DOHH2 (cell line): ENCODE measurements around the gene PLG.
"Not testable (repeated sequence)": the region's sequence is repeated elsewhere in the genome, so short reads cannot be mapped to it uniquely, and the experiment has no call there.

Experiments used
- H3F3A ChIP-seq: fragments of 200-600 bp; sonication (generic), shearing (Covaris generic); 2 replicates; pipeline ENCODE4 v1.6.0; 2016; ENCODE audit warnings: antibody characterized with exemption, mild to moderate bottlenecking; ENCODE audit not compliant: control insufficient read depth, insufficient read depth
- H3K27ac ChIP-seq: fragments of 200-600 bp; sonication (generic); 2 replicates; pipeline ENCODE4 v1.5.1; 2014; ENCODE audit warnings: low read depth, mild to moderate bottlenecking, low read length, moderate library complexity
- H3K27me3 ChIP-seq: fragments of 200-600 bp; sonication (generic); 2 replicates; pipeline ENCODE4 v1.6.1; 2014; ENCODE audit warnings: mild to moderate bottlenecking, low read length, mixed read lengths; ENCODE audit not compliant: control insufficient read depth
- H3K36me3 ChIP-seq: fragments of 200-600 bp; sonication (generic); 2 replicates; pipeline ENCODE4 v1.6.1; 2014; ENCODE audit warnings: mild to moderate bottlenecking, low read length, moderate library complexity, mixed read lengths; ENCODE audit not compliant: control insufficient read depth
- H3K4me1 ChIP-seq: fragments of 200-600 bp; sonication (generic); 2 replicates; pipeline ENCODE4 v1.6.1; 2014; ENCODE audit warnings: mild to moderate bottlenecking, low read length, mixed read lengths; ENCODE audit not compliant: control insufficient read depth
- H3K4me2 ChIP-seq: fragments of 200-600 bp; sonication (generic); 2 replicates; pipeline ENCODE4 v1.6.0; 2014; ENCODE audit warnings: mild to moderate bottlenecking, low read length, moderate library complexity
- H3K4me3 ChIP-seq: fragments of 200-600 bp; sonication (generic); 2 replicates; pipeline ENCODE4 v1.5.1; 2014; ENCODE audit warnings: mild to moderate bottlenecking, low read length, mixed read lengths
- H3K79me2 ChIP-seq: fragments of 200-600 bp; sonication (generic); 2 replicates; pipeline ENCODE4 v1.6.1; 2014; ENCODE audit warnings: mild to moderate bottlenecking, low read length, mixed read lengths; ENCODE audit not compliant: control insufficient read depth
- H3K9me2 ChIP-seq: fragments of 200-600 bp; sonication (generic); replicated peaks from 2 replicates; pipeline ENCODE4 v1.6.1; 2014; ENCODE audit warnings: mild to moderate bottlenecking, low read length, mixed read lengths; ENCODE audit not compliant: control insufficient read depth
- H3K9me3 ChIP-seq: fragments of 200-600 bp; sonication (generic); 2 replicates; pipeline ENCODE4 v1.6.1; 2014; ENCODE audit warnings: antibody characterized with exemption, low read length, mixed read lengths; ENCODE audit not compliant: control insufficient read depth, insufficient read depth
- H4K20me1 ChIP-seq: fragments of 200-600 bp; sonication (generic); 2 replicates; pipeline ENCODE4 v1.6.0; 2014; ENCODE audit warnings: low read depth, mild to moderate bottlenecking, antibody characterized with exemption, low read length, moderate library complexity; ENCODE audit not compliant: control insufficient read depth, insufficient read depth
- EZH2phosphoT487 ChIP-seq: fragments of 200-600 bp; sonication (generic); IDR thresholded peaks from 2 replicates; pipeline ENCODE4 v1.6.1; 2017; ENCODE audit warnings: borderline replicate concordance, mild to moderate bottlenecking, antibody characterized with exemption, low read length, moderate library complexity, mixed read lengths
- TF ChIP-seq, protein P1 (sequence below): fragments of 200-600 bp; sonication (generic); IDR thresholded peaks from one replicate; pipeline ENCODE4 v1.5.1; 2014; ENCODE audit warnings: antibody characterized with exemption, mild to moderate bottlenecking, low read depth, low read length; ENCODE audit not compliant: poor library complexity, severe bottlenecking

Gene PLG

DNA sequence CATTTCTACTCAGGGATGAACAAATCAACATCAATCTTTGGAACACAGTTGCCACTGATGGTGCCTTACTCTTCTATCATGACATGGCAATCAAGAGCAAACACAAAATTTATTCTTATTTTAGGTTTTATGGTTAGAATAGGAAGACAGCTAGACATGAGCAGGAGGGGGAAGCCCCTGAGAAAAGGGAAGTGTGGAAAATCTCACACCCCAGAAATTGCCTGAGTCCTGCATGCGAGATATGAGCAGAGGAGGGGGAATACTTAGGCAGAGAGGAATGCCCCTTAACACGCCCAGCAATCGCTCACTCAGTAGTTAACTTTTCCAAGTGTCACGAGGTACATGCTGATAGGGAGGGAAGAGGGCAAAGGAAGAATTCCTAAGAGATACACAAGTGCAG is 79.3 kb downstream of the PLG start:
- no peak overlapping the region for H3K4me2 ChIP-seq
- no peaks in the 10 kb centered on the region for H3F3A ChIP-seq
- no peaks in the 10 kb centered on the region for H3K27me3 ChIP-seq
- no peaks in the 10 kb centered on the region for H3K9me2 ChIP-seq
- H3K4me3 ChIP-seq: no peak overlapping the region
- peaks cover 6% of the 10 kb centered on the region for H3K4me1 ChIP-seq
- TF ChIP-seq EZH2phosphoT487: no peak
- TF ChIP-seq, protein P1, sequence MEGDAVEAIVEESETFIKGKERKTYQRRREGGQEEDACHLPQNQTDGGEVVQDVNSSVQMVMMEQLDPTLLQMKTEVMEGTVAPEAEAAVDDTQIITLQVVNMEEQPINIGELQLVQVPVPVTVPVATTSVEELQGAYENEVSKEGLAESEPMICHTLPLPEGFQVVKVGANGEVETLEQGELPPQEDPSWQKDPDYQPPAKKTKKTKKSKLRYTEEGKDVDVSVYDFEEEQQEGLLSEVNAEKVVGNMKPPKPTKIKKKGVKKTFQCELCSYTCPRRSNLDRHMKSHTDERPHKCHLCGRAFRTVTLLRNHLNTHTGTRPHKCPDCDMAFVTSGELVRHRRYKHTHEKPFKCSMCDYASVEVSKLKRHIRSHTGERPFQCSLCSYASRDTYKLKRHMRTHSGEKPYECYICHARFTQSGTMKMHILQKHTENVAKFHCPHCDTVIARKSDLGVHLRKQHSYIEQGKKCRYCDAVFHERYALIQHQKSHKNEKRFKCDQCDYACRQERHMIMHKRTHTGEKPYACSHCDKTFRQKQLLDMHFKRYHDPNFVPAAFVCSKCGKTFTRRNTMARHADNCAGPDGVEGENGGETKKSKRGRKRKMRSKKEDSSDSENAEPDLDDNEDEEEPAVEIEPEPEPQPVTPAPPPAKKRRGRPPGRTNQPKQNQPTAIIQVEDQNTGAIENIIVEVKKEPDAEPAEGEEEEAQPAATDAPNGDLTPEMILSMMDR: no peak
- H3K9me3 ChIP-seq: no peaks in the 10 kb centered on the region
- no peaks in the 10 kb centered on the region for H4K20me1 ChIP-seq
- no peaks in the 10 kb centered on the region for H3K79me2 ChIP-seq
- H3K27ac ChIP-seq: no peak overlapping the region
- H3K36me3 ChIP-seq: no peaks in the 10 kb centered on the region

DNA sequence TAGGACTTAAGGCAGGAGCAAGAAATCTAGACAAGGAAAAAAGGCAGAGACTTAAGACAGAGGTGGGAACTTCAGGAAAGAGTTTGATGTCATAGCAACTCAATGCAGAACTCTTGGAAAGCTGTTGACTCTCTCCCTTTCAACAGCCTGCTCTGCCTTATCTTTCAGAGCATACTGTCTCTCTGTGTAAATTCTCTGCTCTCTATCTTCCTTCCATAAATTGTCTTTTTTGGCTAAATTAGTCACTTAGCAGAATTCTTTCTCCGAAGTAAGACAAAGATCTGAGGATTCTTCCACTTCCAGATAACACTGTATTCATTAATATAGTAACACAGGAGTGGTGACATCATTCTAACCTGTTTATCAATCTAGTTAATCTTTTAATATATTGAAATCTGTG is 80.2 kb downstream of the PLG start:
- no peak overlapping the region for H3K4me2 ChIP-seq

DNA sequence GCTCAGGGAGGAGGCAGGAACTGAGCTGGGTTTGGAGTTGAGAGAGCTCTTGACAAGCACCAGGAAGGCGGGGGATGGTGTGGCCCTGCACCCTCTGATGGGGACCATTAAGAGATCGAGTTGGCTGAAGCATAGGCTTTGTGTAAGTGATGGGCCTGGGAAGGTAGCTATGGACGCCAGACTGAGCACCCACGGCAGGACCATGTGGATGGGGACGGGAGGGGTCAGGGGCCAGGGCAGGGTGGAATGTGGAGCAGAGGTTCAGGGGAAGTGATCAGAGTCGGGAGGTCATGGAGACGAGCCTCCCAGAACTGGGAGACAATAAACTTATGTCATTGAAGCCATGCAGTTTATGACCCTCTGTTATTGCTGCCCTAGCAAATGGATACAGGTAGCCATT is 81.7 kb downstream of the PLG start:
- no peak for TF ChIP-seq EZH2phosphoT487
- TF ChIP-seq, protein P1: no peak
- H3K79me2 ChIP-seq: no peaks in the 10 kb centered on the region
- H3F3A ChIP-seq: no peaks in the 10 kb centered on the region
- H3K4me2 ChIP-seq: no peak overlapping the region
- no peaks in the 10 kb centered on the region for H4K20me1 ChIP-seq
- no peaks in the 10 kb centered on the region for H3K9me2 ChIP-seq
- peaks cover 5% of the 10 kb centered on the region; the same call in 1 of the 2 replicates for H3K4me1 ChIP-seq
- H3K36me3 ChIP-seq: no peaks in the 10 kb centered on the region
- no peak overlapping the region for H3K27ac ChIP-seq
- no peaks in the 10 kb centered on the region for H3K9me3 ChIP-seq
- no peaks in the 10 kb centered on the region for H3K27me3 ChIP-seq
- no peak overlapping the region for H3K4me3 ChIP-seq

More for the DNA sequence above, 80.2 kb downstream of the PLG start:
- Histone ChIP-seq H3F3A (no peaks in the 10 kb centered on the region), H3K36me3 (no peaks in the 10 kb centered on the region), H3K4me1 (peaks cover 5% of the 10 kb centered on the region; the same call in 1 of the 2 replicates), H4K20me1 (no peaks in the 10 kb centered on the region), H3K27me3 (no peaks in the 10 kb centered on the region), H3K4me3 (no peak overlapping the region), H3K27ac (no peak overlapping the region), H3K79me2 (no peaks in the 10 kb centered on the region), H3K9me2 (no peaks in the 10 kb centered on the region), H3K9me3 (no peaks in the 10 kb centered on the region)
- TF ChIP-seq, protein P1: no peak
- no peak for TF ChIP-seq EZH2phosphoT487

DNA sequence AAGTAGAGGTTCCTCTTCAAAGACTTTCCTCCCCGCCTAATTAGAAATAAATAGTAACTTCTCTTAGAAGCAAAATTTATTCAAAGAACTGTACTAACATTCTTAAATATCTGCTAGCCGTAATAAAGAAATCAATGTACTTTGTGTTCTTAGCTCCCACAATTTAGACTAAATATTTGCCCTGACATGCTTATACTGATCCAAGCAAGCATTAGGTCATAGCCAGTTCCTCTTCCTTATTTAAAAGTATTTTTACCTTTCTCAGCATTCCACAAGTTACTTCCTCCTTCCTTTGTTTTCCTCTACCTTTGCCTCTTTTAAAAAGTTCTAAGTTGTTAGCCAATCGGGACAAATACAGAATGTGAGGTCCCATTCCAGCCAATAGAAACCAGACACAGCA is 86.1 kb downstream of the PLG start:
- not testable (repeated sequence) for H3K4me3 ChIP-seq, H3K4me1 ChIP-seq, H3K27ac ChIP-seq, H3K9me2 ChIP-seq, H3F3A ChIP-seq, H3K27me3 ChIP-seq, H3K4me2 ChIP-seq, H3K79me2 ChIP-seq, H4K20me1 ChIP-seq, H3K9me3 ChIP-seq, H3K36me3 ChIP-seq
